GM12801 (cell line): Measurements from ENCODE around the gene CCDC148.

Source experiments
- CTCF ChIP-seq: IDR thresholded peaks from one replicate; pipeline ENCODE4 v1.5.1; 2011; ENCODE audit warnings: control low read depth; ENCODE audit not compliant: insufficient read length; ENCODE audit errors: extremely low read depth

The CCDC148 gene

GRCh38 chr2:158138255-158138654 lies 318.3 kb downstream of the CCDC148 start:
- no peak for TF ChIP-seq CTCF

- no peak for TF ChIP-seq CTCF
Observed at GRCh38 chr2:158135096-158135495, 321.5 kb downstream of the CCDC148 start.

DNA sequence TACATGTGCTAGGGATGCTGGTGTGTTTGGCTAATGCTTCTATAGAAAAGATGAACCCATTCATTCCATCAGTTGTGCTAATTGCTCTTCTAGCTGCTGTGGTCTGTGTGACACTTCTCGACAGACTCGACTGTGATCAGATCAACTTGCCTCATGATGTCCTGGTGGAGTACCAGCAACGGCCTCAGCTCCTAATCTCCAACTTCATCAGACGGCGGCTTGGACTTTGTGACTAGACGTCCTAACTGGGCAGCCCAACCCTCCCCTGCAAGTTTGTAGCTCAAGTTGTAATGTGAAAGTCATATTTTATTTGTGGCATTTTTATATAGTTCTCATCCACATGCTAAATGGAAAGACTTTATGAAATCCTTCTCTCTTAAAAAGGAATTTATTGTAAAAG lies 321.9 kb downstream of the CCDC148 start:
- no peak for TF ChIP-seq CTCF

GRCh38 chr2:158134055-158134454 lies 322.5 kb downstream of the CCDC148 start:
- TF ChIP-seq CTCF = no peak

DNA sequence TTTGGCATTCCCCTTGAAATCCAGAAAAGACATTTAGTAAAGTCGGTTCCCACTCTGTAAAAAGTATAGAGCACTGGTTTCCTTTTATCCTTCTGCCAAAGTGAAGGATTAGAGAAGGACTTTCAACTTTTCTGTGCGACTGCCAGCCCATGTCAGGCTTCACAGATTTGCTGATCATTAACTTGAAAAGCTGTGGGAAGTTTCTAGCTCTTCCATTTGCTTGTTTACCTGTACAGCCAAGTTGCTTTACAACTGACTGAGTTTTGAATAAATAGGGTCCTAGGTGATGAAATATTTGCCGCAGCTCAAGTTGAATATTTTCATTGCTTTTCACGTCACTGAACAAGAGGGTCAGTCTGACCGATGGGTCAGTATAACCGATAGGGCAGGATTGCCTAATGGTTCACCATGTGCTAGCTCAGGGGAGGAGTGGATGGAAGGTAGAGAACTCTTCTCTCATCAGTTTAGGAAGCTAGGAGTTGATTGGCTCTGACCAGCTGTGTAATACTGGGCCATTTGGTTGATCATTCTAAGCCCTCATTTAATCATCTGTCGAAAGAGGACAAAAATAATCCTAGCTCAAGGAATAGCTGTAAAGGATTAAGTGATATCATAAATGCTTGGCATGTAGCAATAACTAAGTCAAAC lies 324.5 kb downstream of the CCDC148 start:
- TF ChIP-seq CTCF = no peak

DNA sequence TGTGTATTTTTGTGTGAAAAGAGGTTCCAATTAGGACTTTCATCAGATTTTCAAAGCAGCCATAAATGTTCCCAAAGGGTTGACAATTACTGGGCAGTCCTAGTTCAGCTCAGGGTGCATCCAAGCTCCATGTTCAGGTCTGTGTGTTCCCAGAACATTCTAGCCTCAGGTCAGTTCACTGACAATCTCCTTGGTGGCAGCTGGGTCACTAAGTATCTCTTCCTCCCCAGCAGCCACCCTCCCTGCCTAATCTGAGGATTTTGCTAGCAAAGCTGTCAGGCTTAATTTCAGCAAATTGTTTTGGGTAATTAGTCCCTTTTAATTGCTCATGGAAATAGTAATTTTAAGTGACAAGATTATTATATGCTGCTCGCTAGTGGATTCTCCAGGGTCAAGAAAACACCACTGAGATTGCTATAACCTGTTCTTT lies 325.1 kb downstream of the CCDC148 start:
- no peak for TF ChIP-seq CTCF

GRCh38 chr2:158130832-158131473 lies 325.6 kb downstream of the CCDC148 start:
- no peak for TF ChIP-seq CTCF
